Anterior cingulate cortex (tissue), 58 donors: ENCODE results near the gene ABCC2.
"Not testable (repeated sequence)": the region's sequence is repeated elsewhere in the genome, so short reads cannot be mapped to it uniquely, and the experiment has no call there.

Source experiments
- DNase-seq, 58 donors: peaks; one replicate each; lab custom pipeline; 2025; lab: John Stamatoyannopoulos, UW

The ABCC2 gene

GRCh38 chr10:99881371-99881770, 98.9 kb downstream of the ABCC2 start:
- DNase-seq = no peak

- no peak for DNase-seq
These were observed 101.1 kb downstream of the ABCC2 start for GRCh38 chr10:99883523-99883922.

- DNase-seq = no peak
These were observed 106.2 kb downstream of the ABCC2 start for GRCh38 chr10:99888622-99889021.

GRCh38 chr10:99894613-99895012, 112.2 kb downstream of the ABCC2 start:
- no peak for DNase-seq

- DNase-seq = not testable (repeated sequence)
These were observed 112.6 kb downstream of the ABCC2 start for GRCh38 chr10:99895066-99895465.

- DNase-seq = no peak
These were observed 113.4 kb downstream of the ABCC2 start for GRCh38 chr10:99895867-99896266.
